ENCODE measurements around the gene PHGDH. TPM values are rescaled to one million over a fixed set of nuclear protein-coding genes. Genes with fewer than 3 reads are reported as not detected.

PHGDH gene
- total and polyA plus RNA-seq, 2 of the 13 experiments (the other 11 are each of a cell fraction or from before 2014, with no cell fraction given), result 95.8 to 133 TPM

Other genes starting within 250 kb of the PHGDH start
- gene HSD3B1, start 204.7 kb upstream of the PHGDH start, total RNA-seq (2016; rRNA removed; fragmentation: Illumina TruSeq; extraction: Trizol), result not detected in 2 replicates
- not detected in 2 replicates for gene HSD3B1, start 204.7 kb upstream of the PHGDH start, polyA plus RNA-seq (2011; rRNA removed)
- 7.1 and 7.3 TPM in 2 replicates for gene ZNF697, start 63.7 kb upstream of the PHGDH start, total RNA-seq (2016; rRNA removed; fragmentation: Illumina TruSeq; extraction: Trizol)
- 2.3 and 2.5 TPM in 2 replicates for gene ZNF697, start 63.7 kb upstream of the PHGDH start, polyA plus RNA-seq (2011; rRNA removed)
- gene HMGCS2, start 57.0 kb downstream of the PHGDH start, total RNA-seq (2016; rRNA removed; fragmentation: Illumina TruSeq; extraction: Trizol), result 1.5 and 1.6 TPM in 2 replicates
- gene HMGCS2, start 57.0 kb downstream of the PHGDH start, polyA plus RNA-seq (2011; rRNA removed), result 0.44 and 0.60 TPM in 2 replicates
- gene REG4, start 99.5 kb downstream of the PHGDH start, total RNA-seq (2016; rRNA removed; fragmentation: Illumina TruSeq; extraction: Trizol), result not detected in 2 replicates
- gene REG4, start 99.5 kb downstream of the PHGDH start, polyA plus RNA-seq (2011; rRNA removed), result not detected in 2 replicates
- gene ADAM30, start 184.6 kb downstream of the PHGDH start, total RNA-seq (2016; rRNA removed; fragmentation: Illumina TruSeq; extraction: Trizol), result not detected in 2 replicates
- gene ADAM30, start 184.6 kb downstream of the PHGDH start, polyA plus RNA-seq (2011; rRNA removed), result not detected in 2 replicates

All from HepG2 (cell line).